Left ventricle myocardium inferior (tissue), 1 donor: ENCODE results near the gene FMN1. TPM values are rescaled to one million over a fixed set of nuclear protein-coding genes. Genes with fewer than 3 reads are reported as not detected.
A peak's percentile ranks its signal among the peaks of the same experiment; 100 is the strongest.

Source experiments
- DNase-seq: peaks from one replicate; pipeline ENCODE4 v3.0.0-alpha.2; 2020
- H3K27ac ChIP-seq: fragments of 200-600 bp; replicated peaks from 2 replicates; pipeline ENCODE4 v1.8.0; 2021
- H3K27me3 ChIP-seq: fragments of 200-600 bp; 2 replicates; pipeline ENCODE4 v1.8.0; 2021; ENCODE audit warnings: low read depth
- H3K36me3 ChIP-seq: fragments of 200-600 bp; 2 replicates; pipeline ENCODE4 v1.8.0; 2021
- H3K4me1 ChIP-seq: fragments of 200-600 bp; 2 replicates; pipeline ENCODE4 v1.8.0; 2021
- H3K4me3 ChIP-seq: fragments of 200-600 bp; 2 replicates; pipeline ENCODE4 v1.8.0; 2021; ENCODE audit warnings: mild to moderate bottlenecking, moderate library complexity
- H3K9me3 ChIP-seq: fragments of 200-600 bp; replicated peaks from 2 replicates; pipeline ENCODE4 v1.8.0; 2021
- CTCF ChIP-seq: fragments of 200-600 bp; IDR thresholded peaks from 2 replicates; pipeline ENCODE4 v1.8.0; 2021; ENCODE audit warnings: antibody characterized with exemption, mild to moderate bottlenecking, borderline replicate concordance
- intact Hi-C: fragments of 100-400 bp; cut with micrococcal nuclease; formaldehyde crosslinking; loops from one replicate; pipeline ENCODE4 v1.11.0; 2022
- total RNA-seq: library from RNA; stranded (reverse); fragmentation: NEBNext Ultra II Directional; extraction: Animal tissue kit (Norgen Biotek cat#: 25700); gene quantifications from one replicate; pipeline ENCODE4 v1.2.1, GENCODE V29; 2021
- donor health status: DM: no; HTN: yes; CAD: no; lungs with severe emphysema.

FMN1 gene
- total RNA-seq, 1 donor from 2014 or later = 4.5 TPM

GRCh38 chr15:33198541-33198940 lies 4.0 kb upstream of the FMN1 start:
- TF ChIP-seq CTCF = no peak
- DNase-seq = no peak
- no peak overlapping the region for H3K4me3 ChIP-seq
- H3K27ac ChIP-seq = no peak overlapping the region
- peaks cover 31% of the 10 kb centered on the region for H3K27me3 ChIP-seq
- no peaks in the 10 kb centered on the region for H3K36me3 ChIP-seq
- H3K9me3 ChIP-seq = no peaks in the 10 kb centered on the region
- peaks cover 20% of the 10 kb centered on the region for H3K4me1 ChIP-seq
- intact Hi-C loops = no loop called here

GRCh38 chr15:33197636-33198035 lies 3.1 kb upstream of the FMN1 start:
- Histone ChIP-seq H3K27me3 (peaks cover 40% of the 10 kb centered on the region), H3K4me1 (peaks cover 20% of the 10 kb centered on the region), H3K9me3 (no peaks in the 10 kb centered on the region), H3K4me3 (no peak overlapping the region), H3K27ac (no peak overlapping the region), H3K36me3 (no peaks in the 10 kb centered on the region)
- DNase-seq = no peak
- intact Hi-C loops = no loop called here
- no peak for TF ChIP-seq CTCF

- no peaks in the 10 kb centered on the region for H3K9me3 ChIP-seq
- peaks cover 51% of the 10 kb centered on the region for H3K27me3 ChIP-seq
- intact Hi-C loops = no loop called here
- H3K36me3 ChIP-seq = no peaks in the 10 kb centered on the region
- no peak for DNase-seq
- peak overlapping the region; percentile 69 for H3K4me3 ChIP-seq
- H3K27ac ChIP-seq = no peak overlapping the region
- no peak for TF ChIP-seq CTCF
- H3K4me1 ChIP-seq = peaks cover 15% of the 10 kb centered on the region
Measured at GRCh38 chr15:33194237-33194636, 277 bp downstream of the FMN1 start.

GRCh38 chr15:33191591-33191990 lies 2.9 kb downstream of the FMN1 start:
- peaks cover 26% of the 10 kb centered on the region for H3K4me1 ChIP-seq
- peaks cover 43% of the 10 kb centered on the region for H3K27me3 ChIP-seq
- H3K27ac ChIP-seq = no peak overlapping the region
- intact Hi-C loops = no loop called here
- no peak for DNase-seq
- TF ChIP-seq CTCF = no peak
- H3K9me3 ChIP-seq = no peaks in the 10 kb centered on the region
- H3K36me3 ChIP-seq = no peaks in the 10 kb centered on the region
- H3K4me3 ChIP-seq = no peak overlapping the region

GRCh38 chr15:33190539-33190938 lies 4.0 kb downstream of the FMN1 start:
- intact Hi-C loops = no loop called here
- no peak for TF ChIP-seq CTCF
- no peaks in the 10 kb centered on the region for H3K36me3 ChIP-seq
- H3K27ac ChIP-seq = no peak overlapping the region
- no peaks in the 10 kb centered on the region for H3K9me3 ChIP-seq
- H3K4me3 ChIP-seq = no peak overlapping the region
- peaks cover 43% of the 10 kb centered on the region for H3K27me3 ChIP-seq
- DNase-seq = no peak
- H3K4me1 ChIP-seq = peaks cover 26% of the 10 kb centered on the region

GRCh38 chr15:33188641-33189257 lies 5.8 kb downstream of the FMN1 start:
- Histone ChIP-seq H3K9me3 (no peaks in the 10 kb centered on the region), H3K27ac (no peak overlapping the region), H3K36me3 (no peaks in the 10 kb centered on the region), H3K4me1 (peaks cover 12% of the 10 kb centered on the region), H3K27me3 (peaks cover 33% of the 10 kb centered on the region), H3K4me3 (no peak overlapping the region)
- no peak for DNase-seq
- TF ChIP-seq CTCF = no peak
- intact Hi-C loops = no loop called here
